WTC11 (cell line): Measurements from ENCODE around the gene SAT2. TPM values are rescaled to one million over a fixed set of nuclear protein-coding genes. Genes with fewer than 3 reads are reported as not detected.
A peak's percentile ranks its signal among the peaks of the same experiment; 100 is the strongest.

Source experiments
- ATAC-seq: fragments of 200-7000 bp; cut with Tn5 transposase; 2 replicates; pipeline ENCODE4 v1.10.0; 2021; ENCODE audit warnings: mild to moderate bottlenecking, moderate library complexity
- CTCF ChIA-PET: fragments of 300-600 bp; sonication (Branson Sonifier 250); formaldehyde crosslinking; loops from one replicate; lab custom pipeline; 2021; ENCODE audit warnings: antibody characterized with exemption; lab: Charles Lee
- POLR2A ChIA-PET: fragments of 350-600 bp; sonication (Branson Sonifier 250); formaldehyde crosslinking; loops from one replicate; lab custom pipeline; 2021; ENCODE audit warnings: antibody characterized with exemption; lab: Charles Lee
- DNase-seq: peaks from one replicate; pipeline ENCODE4 v3.0.0; 2021; ENCODE audit warnings: low spot score
- H3K27ac Mint-ChIP-seq: 2 replicates; pipeline ENCODE4 v1.8.0; 2021; ENCODE audit warnings: mixed read lengths
- H3K27me3 Mint-ChIP-seq: 2 replicates; pipeline ENCODE4 v1.8.0; 2021; ENCODE audit warnings: low read depth, mild to moderate bottlenecking, moderate library complexity, mixed read lengths
- H3K36me3 Mint-ChIP-seq: 2 replicates; pipeline ENCODE4 v1.8.0; 2021; ENCODE audit warnings: mixed read lengths
- H3K4me1 Mint-ChIP-seq: 2 replicates; pipeline ENCODE4 v1.8.0; 2022; ENCODE audit warnings: mixed read lengths
- H3K4me3 Mint-ChIP-seq: 2 replicates; pipeline ENCODE4 v1.8.0; 2021; ENCODE audit warnings: mild to moderate bottlenecking, moderate library complexity, mixed read lengths
- H3K9me3 Mint-ChIP-seq: 2 replicates; pipeline ENCODE4 v1.8.0; 2021; ENCODE audit warnings: mixed read lengths
- E2F5 ChIP-seq: sonication (generic); formaldehyde crosslinking; IDR thresholded peaks from 2 replicates; pipeline ENCODE4 v1.8.1; 2022; ENCODE audit warnings: mild to moderate bottlenecking, moderate library complexity, missing genetic modification reagents
- EMX1 ChIP-seq: fragments of 250-450 bp; sonication (Bioruptor Pico); IDR thresholded peaks from 2 replicates; pipeline ENCODE4 v1.8.0; 2021; ENCODE audit warnings: mild to moderate bottlenecking
- ESRRA ChIP-seq: sonication (generic); formaldehyde crosslinking; IDR thresholded peaks from 2 replicates; pipeline ENCODE4 v1.8.1; 2022; ENCODE audit warnings: mild to moderate bottlenecking, missing genetic modification reagents, borderline replicate concordance
- FOXP1 ChIP-seq: sonication (generic); formaldehyde crosslinking; IDR thresholded peaks from 2 replicates; pipeline ENCODE4 v1.8.0; 2022; ENCODE audit warnings: missing genetic modification reagents, mild to moderate bottlenecking, moderate library complexity, borderline replicate concordance
- IRF2 ChIP-seq: sonication (generic); formaldehyde crosslinking; IDR thresholded peaks from 2 replicates; pipeline ENCODE4 v1.8.0; 2022; ENCODE audit warnings: low read depth, missing genetic modification reagents, borderline replicate concordance
- KAT7 ChIP-seq: sonication (generic); formaldehyde crosslinking; IDR thresholded peaks from 2 replicates; pipeline ENCODE4 v1.8.1; 2023; ENCODE audit warnings: missing genetic modification reagents, mild to moderate bottlenecking, borderline replicate concordance
- PRRX2 ChIP-seq: fragments of 250-450 bp; sonication (Bioruptor Pico); IDR thresholded peaks from 2 replicates; pipeline ENCODE4 v1.8.0; 2021; ENCODE audit warnings: mild to moderate bottlenecking
- SOX15 ChIP-seq: fragments of 250-450 bp; sonication (Bioruptor Pico); IDR thresholded peaks from 2 replicates; pipeline ENCODE4 v1.9.0; 2021; ENCODE audit warnings: mild to moderate bottlenecking
- TEAD4 ChIP-seq: sonication (generic); formaldehyde crosslinking; IDR thresholded peaks from 2 replicates; pipeline ENCODE4 v1.8.0; 2022; ENCODE audit warnings: mild to moderate bottlenecking, missing genetic modification reagents
- USF1 ChIP-seq: sonication (generic); formaldehyde crosslinking; IDR thresholded peaks from 2 replicates; pipeline ENCODE4 v1.8.0; 2022; ENCODE audit warnings: mild to moderate bottlenecking, missing genetic modification reagents
- ZNF219 ChIP-seq: sonication (generic); formaldehyde crosslinking; IDR thresholded peaks from 2 replicates; pipeline ENCODE4 v1.8.0; 2023; ENCODE audit warnings: missing genetic modification reagents, mild to moderate bottlenecking, borderline replicate concordance
- ZNF671 ChIP-seq: fragments of 250-450 bp; sonication (Bioruptor Pico); IDR thresholded peaks from 2 replicates; pipeline ENCODE4 v1.8.0; 2021; ENCODE audit warnings: mild to moderate bottlenecking
- total RNA-seq: library from RNA; stranded (reverse); gene quantifications from 3 replicates; pipeline ENCODE4 v1.2.3, GENCODE V29; 2021
- TF ChIP-seq, protein P1 (sequence below): fragments of 250-450 bp; sonication (Bioruptor Pico); IDR thresholded peaks from 2 replicates; pipeline ENCODE4 v1.9.0; 2021; ENCODE audit warnings: mild to moderate bottlenecking

The SAT2 gene
- total RNA-seq, 1 experiment from 2014 or later: 75.8 TPM

- TF ChIP-seq USF1 (CRISPR knock-in tag) (no peak), IRF2 (CRISPR knock-in tag) (no peak)
Observed at GRCh38 chr17:7579001-7579833, 48.4 kb downstream of the SAT2 start, which contains the start of gene CD68 (continued).

DNA sequence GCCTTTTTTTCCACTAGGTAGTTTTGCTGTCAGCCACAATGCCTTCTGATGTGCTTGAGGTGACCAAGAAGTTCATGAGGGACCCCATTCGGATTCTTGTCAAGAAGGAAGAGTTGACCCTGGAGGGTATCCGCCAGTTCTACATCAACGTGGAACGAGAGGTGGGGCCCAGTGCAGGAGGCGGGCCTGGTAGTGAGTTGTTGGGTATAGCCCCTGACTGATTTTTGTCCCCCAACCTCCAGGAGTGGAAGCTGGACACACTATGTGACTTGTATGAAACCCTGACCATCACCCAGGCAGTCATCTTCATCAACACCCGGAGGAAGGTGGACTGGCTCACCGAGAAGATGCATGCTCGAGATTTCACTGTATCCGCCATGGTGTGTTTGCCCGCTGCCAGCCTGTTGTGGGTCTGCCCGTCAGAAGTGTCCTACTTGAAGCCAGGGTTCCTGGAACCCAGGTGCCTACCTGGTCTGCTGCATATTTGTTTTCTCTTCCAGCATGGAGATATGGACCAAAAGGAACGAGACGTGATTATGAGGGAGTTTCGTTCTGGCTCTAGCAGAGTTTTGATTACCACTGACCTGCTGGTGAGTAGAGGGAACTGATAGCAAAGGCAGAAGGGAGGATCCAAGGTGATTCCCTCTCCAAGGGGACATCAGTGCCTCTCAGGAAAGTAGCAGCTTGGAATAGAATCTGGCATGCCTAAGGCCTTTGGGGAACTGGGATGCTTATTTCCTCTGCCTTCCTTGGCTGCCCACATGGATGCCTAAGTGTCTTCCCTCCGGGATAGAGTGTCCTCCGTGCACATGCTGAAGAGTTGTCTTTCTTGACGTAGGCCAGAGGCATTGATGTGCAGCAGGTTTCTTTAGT is 50.1 kb downstream of the SAT2 start:
- Mint-ChIP-seq H3K27ac (peak overlapping the region; percentile 87), H3K9me3 (no peaks in the 10 kb centered on the region), H3K36me3 (peaks cover 59% of the 10 kb centered on the region), H3K27me3 (no peaks in the 10 kb centered on the region)
- TF ChIP-seq USF1 (CRISPR knock-in tag): no peak
- TF ChIP-seq ZNF219 (CRISPR knock-in tag): no peak
- no peak for TF ChIP-seq FOXP1 (CRISPR knock-in tag)
- TF ChIP-seq ESRRA: no peak
- TF ChIP-seq TEAD4 (CRISPR knock-in tag): 0 out of 2 replicates have a peak, but pooled peaks have one; percentile 9
- TF ChIP-seq, all 79 proteins: peak for 1
- ChIA-PET POLR2A (interaction anchor here (1.1 kb wide), 1 partner anchor 20 kb away, joined by 3 read pairs; no protein-coding TSS in a partner anchor), CTCF (interaction anchor here (4.3 kb wide), 1 partner anchor 17 kb away, joined by 17 read pairs; no protein-coding TSS in a partner anchor)
- Mint-ChIP-seq H3K4me3 (no peak overlapping the region), H3K4me1 (peaks cover 64% of the 10 kb centered on the region)
- DNase-seq (no peak), ATAC-seq (no peak)

GRCh38 chr17:7576432-7576937 is 51.1 kb downstream of the SAT2 start:
- peaks cover 59% of the 10 kb centered on the region for H3K36me3 Mint-ChIP-seq
- ATAC-seq: no peak
- peak overlapping the region; percentile 16; the same call in 1 of the 2 replicates for H3K4me3 Mint-ChIP-seq
- H3K27me3 Mint-ChIP-seq: no peaks in the 10 kb centered on the region
- H3K4me1 Mint-ChIP-seq: peaks cover 59% of the 10 kb centered on the region
- peak overlapping the region; percentile 87 for H3K27ac Mint-ChIP-seq
- DNase-seq: no peak
- ChIA-PET POLR2A (interaction anchor here (1.1 to 1.3 kb wide), 2 partner anchors 8 to 19 kb away, joined by 3 read pairs; no protein-coding TSS in a partner anchor), CTCF (interaction anchor here (1.6 kb wide), 1 partner anchor 11 kb away, joined by 4 read pairs; no protein-coding TSS in a partner anchor)
- TF ChIP-seq EMX1 (no peak), SOX15 (CRISPR knock-in tag) (no peak), ZNF671 (peak; percentile 49), PRRX2 (CRISPR knock-in tag) (peak; percentile 14), KAT7 (CRISPR knock-in tag) (no peak), E2F5 (CRISPR knock-in tag) (no peak)
- TF ChIP-seq, protein P1, sequence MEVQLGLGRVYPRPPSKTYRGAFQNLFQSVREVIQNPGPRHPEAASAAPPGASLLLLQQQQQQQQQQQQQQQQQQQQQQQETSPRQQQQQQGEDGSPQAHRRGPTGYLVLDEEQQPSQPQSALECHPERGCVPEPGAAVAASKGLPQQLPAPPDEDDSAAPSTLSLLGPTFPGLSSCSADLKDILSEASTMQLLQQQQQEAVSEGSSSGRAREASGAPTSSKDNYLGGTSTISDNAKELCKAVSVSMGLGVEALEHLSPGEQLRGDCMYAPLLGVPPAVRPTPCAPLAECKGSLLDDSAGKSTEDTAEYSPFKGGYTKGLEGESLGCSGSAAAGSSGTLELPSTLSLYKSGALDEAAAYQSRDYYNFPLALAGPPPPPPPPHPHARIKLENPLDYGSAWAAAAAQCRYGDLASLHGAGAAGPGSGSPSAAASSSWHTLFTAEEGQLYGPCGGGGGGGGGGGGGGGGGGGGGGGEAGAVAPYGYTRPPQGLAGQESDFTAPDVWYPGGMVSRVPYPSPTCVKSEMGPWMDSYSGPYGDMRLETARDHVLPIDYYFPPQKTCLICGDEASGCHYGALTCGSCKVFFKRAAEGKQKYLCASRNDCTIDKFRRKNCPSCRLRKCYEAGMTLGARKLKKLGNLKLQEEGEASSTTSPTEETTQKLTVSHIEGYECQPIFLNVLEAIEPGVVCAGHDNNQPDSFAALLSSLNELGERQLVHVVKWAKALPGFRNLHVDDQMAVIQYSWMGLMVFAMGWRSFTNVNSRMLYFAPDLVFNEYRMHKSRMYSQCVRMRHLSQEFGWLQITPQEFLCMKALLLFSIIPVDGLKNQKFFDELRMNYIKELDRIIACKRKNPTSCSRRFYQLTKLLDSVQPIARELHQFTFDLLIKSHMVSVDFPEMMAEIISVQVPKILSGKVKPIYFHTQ: peak; percentile 60; the same call in 1 of the 2 replicates
- TF ChIP-seq, all 79 proteins: peak for 3
- no peaks in the 10 kb centered on the region for H3K9me3 Mint-ChIP-seq

Other genes starting within 250 kb of the SAT2 start
- 9.3 to 11.8 TPM (median 10.7 TPM) in 3 replicates for gene TNK1, start 246.7 kb downstream of the SAT2 start, total RNA-seq
- 34.1 to 42.7 TPM (median 37.6 TPM) in 3 replicates for gene PLSCR3, start 233.3 kb downstream of the SAT2 start, total RNA-seq
- gene TMEM256, start 223.7 kb downstream of the SAT2 start, total RNA-seq: 132 to 180 TPM (median 178 TPM) in 3 replicates
- gene NLGN2, start 220.0 kb downstream of the SAT2 start, total RNA-seq: 76.7 to 112 TPM (median 96.9 TPM) in 3 replicates
- 0.18 to 0.35 TPM in 2 of 3 replicates, not detected in the other for gene SPEM1, start 207.5 kb downstream of the SAT2 start, total RNA-seq
- 0.13 TPM in 1 of 3 replicates, not detected in the others for gene SPEM2, start 202.2 kb downstream of the SAT2 start, total RNA-seq
- not detected in 3 replicates for gene SPEM3, start 199.0 kb downstream of the SAT2 start, total RNA-seq
- gene TMEM102, start 192.4 kb downstream of the SAT2 start, total RNA-seq: 13.5 to 15.3 TPM (median 13.9 TPM) in 3 replicates
- gene FGF11, start 188.3 kb downstream of the SAT2 start, total RNA-seq: 19.8 to 29.1 TPM (median 28.0 TPM) in 3 replicates
- 16.0 to 21.5 TPM (median 20.8 TPM) in 3 replicates for gene CHRNB1, start 182.8 kb downstream of the SAT2 start, total RNA-seq
- gene ZBTB4, start 148.2 kb downstream of the SAT2 start, total RNA-seq: 14.6 to 17.0 TPM (median 16.2 TPM) in 3 replicates
- 0.16 to 0.26 TPM (median 0.18 TPM) in 3 replicates for gene SLC35G6, start 146.4 kb downstream of the SAT2 start, total RNA-seq
- gene POLR2A, start 143.5 kb downstream of the SAT2 start, total RNA-seq: 166 to 170 TPM (median 170 TPM) in 3 replicates
- 8.1 to 10.5 TPM (median 10.2 TPM) in 3 replicates for gene TNFSF12, start 78.8 kb downstream of the SAT2 start, total RNA-seq
- gene TNFSF13, start 69.1 kb downstream of the SAT2 start, total RNA-seq: 2.2 to 3.2 TPM (median 2.9 TPM) in 3 replicates
- gene SENP3, start 65.9 kb downstream of the SAT2 start, total RNA-seq: 72.2 to 85.4 TPM (median 75.2 TPM) in 3 replicates
- 0.41 to 0.87 TPM (median 0.72 TPM) in 3 replicates for gene CD68, start 48.2 kb downstream of the SAT2 start, total RNA-seq
- gene MPDU1, start 44.0 kb downstream of the SAT2 start, total RNA-seq: 55.3 to 57.7 TPM (median 57.0 TPM) in 3 replicates
- gene SOX15, start 37.7 kb downstream of the SAT2 start, total RNA-seq: 15.2 to 19.9 TPM (median 17.5 TPM) in 3 replicates
- 32.5 to 35.1 TPM (median 33.3 TPM) in 3 replicates for gene FXR2, start 12.9 kb downstream of the SAT2 start, total RNA-seq
- 0.83 to 1.2 TPM (median 1.1 TPM) in 3 replicates for gene SHBG, start 2.3 kb upstream of the SAT2 start, total RNA-seq
- gene ATP1B2, start 23.1 kb upstream of the SAT2 start, total RNA-seq: 29.1 to 37.5 TPM (median 35.9 TPM) in 3 replicates
- gene TP53, start 59.7 kb upstream of the SAT2 start, total RNA-seq: 173 to 179 TPM (median 176 TPM) in 3 replicates
- gene WRAP53, start 60.7 kb upstream of the SAT2 start, total RNA-seq: 35.5 to 37.3 TPM (median 37.2 TPM) in 3 replicates
- 14.3 to 14.7 TPM (median 14.5 TPM) in 3 replicates for gene EFNB3, start 77.4 kb upstream of the SAT2 start, total RNA-seq
- gene DNAH2, start 89.9 kb upstream of the SAT2 start, total RNA-seq: 0.17 to 0.34 TPM (median 0.27 TPM) in 3 replicates
- 13.2 to 16.1 TPM (median 15.8 TPM) in 3 replicates for gene KDM6B, start 206.4 kb upstream of the SAT2 start, total RNA-seq
- 2.9 to 3.9 TPM (median 3.6 TPM) in 3 replicates for gene TMEM88, start 227.2 kb upstream of the SAT2 start, total RNA-seq
- gene NAA38, start 229.7 kb upstream of the SAT2 start, total RNA-seq: 41.8 to 46.3 TPM (median 43.4 TPM) in 3 replicates
- gene CYB5D1, start 230.2 kb upstream of the SAT2 start, total RNA-seq: 14.0 to 15.2 TPM (median 14.3 TPM) in 3 replicates